T-cell (primary cell): ENCODE data around the gene CROCC2. TPM values are rescaled to one million over a fixed set of nuclear protein-coding genes. Genes with fewer than 3 reads are reported as not detected.

Source experiments
- ATAC-seq, 4 experiments: fragments of 200-7000 bp in 3 of 4; fragments of 150-1000 bp in 1 of 4; cut with Tn5 transposase; replicated peaks in 1 of 4; 1 replicate in 3 of 4; 2 replicates in 1 of 4; pipeline ENCODE4 v1.10.0; 2021; ENCODE audit warnings: moderate library complexity in 3 of 4, mild to moderate bottlenecking in 2 of 4, moderate number of reproducible peaks in 1 of 4
- CTCF ChIA-PET, 2 donors: fragments of 300-600 bp; sonication (Branson Sonifier 250); formaldehyde crosslinking; loops; one replicate each; lab custom pipeline; 2022; ENCODE audit warnings: antibody characterized with exemption in 2 of 2; lab: Charles Lee
- POLR2A ChIA-PET, 2 donors: fragments of 300-600 bp; sonication (Branson Sonifier 250); formaldehyde crosslinking; loops; one replicate each; lab custom pipeline; 2022; ENCODE audit warnings: antibody characterized with exemption in 2 of 2; lab: Charles Lee
- DNase-seq, 35 experiments: peaks; one replicate each; pipeline versions ENCODE4 v3.0.0 to v3.0.0-alpha.2; 2013 to 2023
- H3K27ac ChIP-seq: one replicate; pipeline ENCODE4 v1.5.1; 2013; ENCODE audit warnings: low read length
- H3K27me3 ChIP-seq, 2 experiments: replicated peaks in 1 of 2; 1 replicate in 1 of 2; 2 replicates in 1 of 2; pipeline versions ENCODE4 v1.6.1 to v1.7.0; 2013; ENCODE audit warnings: low read length in 1 of 2, mixed read lengths in 1 of 2; ENCODE audit not compliant: control insufficient read depth in 2 of 2, insufficient read depth in 2 of 2; ENCODE audit errors: extremely low read depth in 1 of 2
- H3K36me3 ChIP-seq, 2 donors: 1 replicate in 1 of 2; 2 replicates in 1 of 2; pipeline versions ENCODE4 v1.6.1 to v1.7.0; 2013; ENCODE audit warnings: low read length in 1 of 2; ENCODE audit not compliant: control insufficient read depth in 2 of 2, insufficient read depth in 1 of 2; ENCODE audit errors: extremely low read depth in 1 of 2
- H3K4me1 ChIP-seq, 2 experiments: 1 replicate in 1 of 2; 2 replicates in 1 of 2; pipeline versions ENCODE4 v1.6.1 to v1.7.0; 2013; ENCODE audit warnings: low read length in 2 of 2, mixed read lengths in 1 of 2; ENCODE audit not compliant: insufficient read depth in 2 of 2, control insufficient read depth in 1 of 2; ENCODE audit errors: extremely low read depth in 1 of 2
- H3K4me3 ChIP-seq, 2 donors: 1 replicate in 1 of 2; 2 replicates in 1 of 2; pipeline versions ENCODE4 v1.5.1 to v1.7.0; 2013; ENCODE audit warnings: mild to moderate bottlenecking in 2 of 2, low read length in 1 of 2, moderate library complexity in 1 of 2; ENCODE audit not compliant: control insufficient read depth in 1 of 2; ENCODE audit errors: extremely low read depth in 1 of 2
- H3K9me3 ChIP-seq: 2 replicates; pipeline ENCODE4 v1.7.0; 2013
- H3K27ac Mint-ChIP-seq, 2 donors: one replicate each; pipeline ENCODE4 v1.8.0; 2020 to 2021; ENCODE audit warnings: mild to moderate bottlenecking in 2 of 2, mixed read lengths in 2 of 2
- H3K27me3 Mint-ChIP-seq, 2 donors: one replicate each; pipeline ENCODE4 v1.8.0; 2021 to 2022; ENCODE audit warnings: mixed read lengths in 2 of 2
- H3K36me3 Mint-ChIP-seq: one replicate; pipeline ENCODE4 v1.8.0; 2021; ENCODE audit warnings: mixed read lengths
- H3K4me1 Mint-ChIP-seq, 3 donors: one replicate each; pipeline ENCODE4 v1.8.0; 2020 to 2022; ENCODE audit warnings: mixed read lengths in 3 of 3, mild to moderate bottlenecking in 1 of 3
- H3K4me3 Mint-ChIP-seq, 3 donors: one replicate each; pipeline ENCODE4 v1.8.0; 2020 to 2022; ENCODE audit warnings: mild to moderate bottlenecking in 3 of 3, mixed read lengths in 3 of 3, moderate library complexity in 3 of 3
- H3K9me3 Mint-ChIP-seq, 3 donors: one replicate each; pipeline ENCODE4 v1.8.0; 2020 to 2022; ENCODE audit warnings: mixed read lengths in 3 of 3
- WGBS: methylation state at CpG from one replicate; pipeline ENCODE4 v1.1.5; 2013; ENCODE audit warnings: missing lambda C conversion rate; ENCODE audit not compliant: insufficient coverage; 5-methylcytosine and 5-hydroxymethylcytosine counted together
- total RNA-seq, 35 experiments: library from RNA in 6 of 35; stranded (reverse) in 6 of 35; fragments of 120-200 nt in 1 of 35; gene quantifications; one replicate each; pipeline versions ENCODE4 v1.2.1 to v1.2.4 and lab custom pipeline; 2013 to 2026

CROCC2 gene
- total RNA-seq, 5 donors from 2014 or later (not counting 1 experiment from before 2014, with no cell fraction given) = not detected

DNA sequence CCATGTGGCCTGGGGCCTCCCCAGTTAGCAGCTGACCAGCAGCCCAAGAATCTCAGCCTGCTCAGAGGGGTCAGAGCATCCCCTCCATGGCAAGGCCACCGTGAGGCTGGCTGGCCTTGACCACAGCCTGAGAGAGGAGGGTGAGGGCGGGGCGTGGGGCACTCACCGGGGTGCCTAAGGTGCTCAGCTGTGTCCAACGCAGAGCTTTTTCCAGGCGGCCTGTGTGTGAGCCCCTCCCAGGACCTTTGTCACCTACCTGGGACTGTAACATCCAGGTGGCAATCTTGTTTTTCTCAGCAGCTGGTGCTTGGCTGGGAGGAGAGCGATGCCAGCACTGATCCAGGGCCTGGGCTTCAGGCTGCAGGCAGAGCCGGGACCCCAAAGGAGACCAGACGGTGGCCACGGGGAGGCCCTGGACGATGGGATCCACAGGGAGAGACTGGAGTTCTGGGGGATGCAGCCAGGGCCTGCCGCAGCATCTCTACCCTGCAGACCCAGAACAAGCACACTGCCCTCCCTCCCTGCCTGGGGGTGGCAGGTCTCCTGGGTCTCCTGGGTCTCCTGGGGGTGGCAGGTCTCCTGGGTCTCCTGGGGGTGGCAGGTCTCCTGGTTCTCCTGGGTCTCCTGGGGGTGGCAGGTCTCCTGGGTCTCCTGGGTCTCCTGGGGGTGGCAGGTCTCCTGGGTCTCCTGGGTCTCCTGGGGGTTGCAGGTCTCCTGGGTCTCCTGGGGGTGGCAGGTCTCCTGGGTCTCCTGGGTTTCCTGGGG lies 104.6 kb downstream of the CROCC2 start:
- ATAC-seq (no peak), DNase-seq (peak in 2 of 35 experiments; percentile 5 to 14)
- H3K4me1 Mint-ChIP-seq = peaks cover 43 to 52% (median 45%) of the 10 kb centered on the region in 3 donors
- peaks cover 0 to 43% of the 10 kb centered on the region in 2 experiments for H3K27me3 ChIP-seq
- no peaks in the 10 kb centered on the region for H3K36me3 ChIP-seq
- 86% methylated on average over 8 of the region's 12 CpGs for WGBS
- CTCF ChIA-PET = interaction anchor here in 1 of 2 donors (1.6 kb wide), 1 partner anchor 67 kb away, joined by 4 read pairs; no protein-coding TSS in a partner anchor
- peak overlapping the region; percentile 27 to 50 for H3K4me3 ChIP-seq
- H3K9me3 Mint-ChIP-seq = peaks cover under 1 to 6% (median 6%) of the 10 kb centered on the region in 3 donors
- peak overlapping the region in 1 of 3 donors; percentile 76 for H3K4me3 Mint-ChIP-seq
- peaks cover 0 to 13% of the 10 kb centered on the region in 2 donors for H3K27me3 Mint-ChIP-seq
- peaks cover 1% of the 10 kb centered on the region for H3K36me3 Mint-ChIP-seq
- H3K27ac Mint-ChIP-seq = peak overlapping the region; percentile 59 to 91
- H3K9me3 ChIP-seq = no peaks in the 10 kb centered on the region
- H3K27ac ChIP-seq = no peak overlapping the region
- POLR2A ChIA-PET = no interaction called here
- H3K4me1 ChIP-seq = peaks cover 31 to 56% of the 10 kb centered on the region in 2 experiments

DNA sequence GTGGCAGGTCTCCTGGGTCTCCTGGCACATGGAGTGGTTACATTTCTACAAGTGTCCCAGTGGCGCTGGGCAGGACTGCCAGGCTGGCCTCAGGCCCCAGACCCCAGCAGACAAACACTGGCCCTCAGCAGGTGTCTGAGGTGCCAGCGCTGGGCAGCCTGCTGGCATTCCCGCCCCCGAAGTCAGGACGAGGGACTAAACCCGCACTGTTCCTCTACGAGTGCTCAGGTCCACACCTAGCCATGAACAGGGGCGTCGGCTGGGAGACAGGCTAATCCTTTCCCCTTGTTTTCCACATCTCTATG lies 105.1 kb downstream of the CROCC2 start:
- Histone ChIP-seq H3K27me3 (peaks cover 0 to 43% of the 10 kb centered on the region in 2 experiments), H3K36me3 (no peaks in the 10 kb centered on the region), H3K4me3 (no peak overlapping the region), H3K27ac (no peak overlapping the region), H3K9me3 (no peaks in the 10 kb centered on the region), H3K4me1 (peaks cover 31 to 56% of the 10 kb centered on the region in 2 experiments)
- CTCF ChIA-PET = no interaction called here
- H3K9me3 Mint-ChIP-seq = peaks cover 0 to 2% (median under 1%) of the 10 kb centered on the region in 3 donors
- POLR2A ChIA-PET = no interaction called here
- ATAC-seq = no peak
- WGBS = 100% methylated on average over 1 of the region's 9 CpGs
- peak in 2 of 35 experiments; percentile 5 to 13 for DNase-seq
- peak overlapping the region in 1 of 2 donors; percentile 64 for H3K27ac Mint-ChIP-seq
- H3K27me3 Mint-ChIP-seq = peaks cover 0 to 13% of the 10 kb centered on the region in 2 donors
- no peaks in the 10 kb centered on the region for H3K36me3 Mint-ChIP-seq
- peak overlapping the region in 1 of 3 donors; percentile 51 for H3K4me3 Mint-ChIP-seq
- H3K4me1 Mint-ChIP-seq = peaks cover 42 to 51% (median 43%) of the 10 kb centered on the region in 3 donors

DNA sequence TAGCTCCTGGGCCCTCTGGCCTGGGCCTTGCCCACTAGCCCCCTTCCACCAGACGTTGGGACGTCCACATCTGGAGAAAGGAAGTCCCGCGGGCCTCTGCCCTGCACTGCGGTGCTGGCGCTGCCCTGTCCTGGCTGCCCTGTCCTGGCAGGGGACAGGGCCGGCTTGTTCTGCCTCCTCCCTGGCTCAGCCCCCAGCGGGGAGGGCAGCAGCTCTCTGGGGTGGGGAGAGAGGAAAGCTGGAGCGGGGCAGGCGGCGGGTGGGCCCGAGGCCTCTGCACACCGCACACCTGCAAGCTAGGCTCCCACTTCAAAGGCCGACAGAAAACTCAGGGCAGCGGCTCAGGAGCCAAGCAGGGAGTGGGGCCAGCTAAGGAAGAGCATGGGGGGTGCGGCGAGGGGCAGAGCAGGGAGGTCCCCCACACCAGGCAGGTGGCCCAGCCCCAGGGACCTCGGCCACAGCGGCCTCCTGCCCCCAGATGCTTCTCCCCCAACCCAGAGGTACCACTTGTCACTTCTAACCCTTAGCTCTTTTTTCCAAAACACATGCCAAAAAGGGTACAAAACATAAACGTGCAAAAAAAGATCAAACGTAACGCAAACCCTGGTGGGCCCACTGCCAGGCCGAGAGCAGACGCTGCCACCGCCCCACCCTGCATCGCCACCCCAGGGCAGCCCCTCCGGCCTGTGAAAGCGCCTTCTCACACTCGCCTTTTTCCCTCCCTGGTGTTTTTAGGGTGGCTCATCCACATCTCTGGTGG lies 105.8 kb downstream of the CROCC2 start:
- WGBS = 34% methylated on average over 26 of the region's 29 CpGs
- H3K4me3 Mint-ChIP-seq = peak overlapping the region in 1 of 3 donors; percentile 51
- peak overlapping the region; percentile 57 to 83 for H3K27ac Mint-ChIP-seq

DNA sequence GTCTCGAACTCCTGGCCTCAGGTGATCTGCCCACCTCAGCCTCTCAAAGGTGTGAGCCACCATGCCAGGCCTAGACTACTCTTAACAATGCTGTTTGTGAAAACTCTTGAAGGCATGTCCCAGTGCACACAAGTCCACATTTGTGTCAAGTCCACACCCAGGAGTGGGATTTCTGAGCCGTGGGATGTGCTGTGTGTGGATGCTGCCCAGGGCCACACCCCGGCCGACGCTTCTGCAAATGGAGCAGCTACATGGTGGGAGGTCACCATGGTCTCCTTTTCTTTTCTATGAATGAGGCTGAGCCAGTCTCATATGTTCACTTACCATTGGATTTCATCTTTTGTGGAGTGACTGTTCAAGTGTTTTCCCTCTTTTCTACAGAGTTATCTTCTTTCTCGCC lies 108.1 kb downstream of the CROCC2 start:
- POLR2A ChIA-PET = interaction anchor here in 1 of 2 donors (0.7 kb wide), 1 partner anchor 695 kb away, joined by 5 read pairs; no protein-coding TSS in a partner anchor
- no peak overlapping the region for H3K4me3 ChIP-seq
- peak in 2 of 35 experiments; percentile 0 to 6 for DNase-seq

More for the DNA sequence above, 105.8 kb downstream of the CROCC2 start:
- Histone ChIP-seq H3K9me3 (no peaks in the 10 kb centered on the region), H3K36me3 (no peaks in the 10 kb centered on the region), H3K4me1 (peaks cover 30 to 53% of the 10 kb centered on the region in 2 experiments), H3K27me3 (peaks cover 0 to 43% of the 10 kb centered on the region in 2 experiments), H3K27ac (no peak overlapping the region), H3K4me3 (no peak overlapping the region)
- ATAC-seq (peak in 3 of 4 experiments; percentile 23 to 43 (median 37)), DNase-seq (peak in 4 of 35 experiments; percentile 17 to 60 (median 34))
- ChIA-PET CTCF (interaction anchor here in 1 of 2 donors (0.6 kb wide), 1 partner anchor 62 kb away, joined by 3 read pairs; no protein-coding TSS in a partner anchor), POLR2A (no interaction called here)
- no peaks in the 10 kb centered on the region for H3K36me3 Mint-ChIP-seq
- peaks cover 36 to 44% (median 36%) of the 10 kb centered on the region in 3 donors for H3K4me1 Mint-ChIP-seq
- peaks cover 0 to 12% of the 10 kb centered on the region in 2 donors for H3K27me3 Mint-ChIP-seq
- peaks cover 0 to 2% (median 0%) of the 10 kb centered on the region in 3 donors for H3K9me3 Mint-ChIP-seq

DNA sequence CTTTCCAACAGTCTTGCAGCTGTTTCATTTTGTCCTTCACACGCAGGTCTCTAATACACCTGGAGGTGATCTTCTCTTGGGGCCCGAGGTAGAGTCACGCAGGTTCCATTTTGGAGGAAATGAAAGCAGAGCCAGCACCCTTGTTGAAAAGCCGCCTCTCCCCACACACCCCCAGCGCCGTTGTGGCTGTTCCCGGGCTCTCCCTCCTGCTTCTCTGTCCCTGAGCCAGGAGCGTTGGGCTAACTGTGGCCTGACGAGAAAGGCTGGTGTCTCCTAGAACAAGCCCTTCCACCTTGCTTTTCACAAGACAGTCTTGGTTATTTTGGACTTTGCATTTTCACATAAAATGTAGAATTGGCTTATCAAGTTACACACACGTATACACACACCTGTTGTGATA lies 108.6 kb downstream of the CROCC2 start:
- Histone ChIP-seq H3K9me3 (no peaks in the 10 kb centered on the region), H3K4me1 (peaks cover 19 to 32% of the 10 kb centered on the region in 2 experiments), H3K27ac (no peak overlapping the region), H3K4me3 (no peak overlapping the region), H3K36me3 (no peaks in the 10 kb centered on the region), H3K27me3 (peaks cover 0 to 24% of the 10 kb centered on the region in 2 experiments)
- peaks cover 18 to 22% (median 19%) of the 10 kb centered on the region in 3 donors for H3K4me1 Mint-ChIP-seq
- peaks cover 0 to 2% (median 0%) of the 10 kb centered on the region in 3 donors for H3K9me3 Mint-ChIP-seq
- no peak overlapping the region for H3K4me3 Mint-ChIP-seq
- DNase-seq (no peak), ATAC-seq (no peak)
- H3K27me3 Mint-ChIP-seq = peaks cover 0 to 5% of the 10 kb centered on the region in 2 donors
- no peak overlapping the region for H3K27ac Mint-ChIP-seq
- ChIA-PET POLR2A (no interaction called here), CTCF (no interaction called here)
- no peaks in the 10 kb centered on the region for H3K36me3 Mint-ChIP-seq
- 92% methylated on average over 4 of the region's 10 CpGs for WGBS

More for the DNA sequence above, 108.1 kb downstream of the CROCC2 start:
- no peaks in the 10 kb centered on the region for H3K9me3 ChIP-seq
- Mint-ChIP-seq H3K27ac (no peak overlapping the region), H3K4me3 (no peak overlapping the region), H3K4me1 (peaks cover 24 to 27% (median 25%) of the 10 kb centered on the region in 3 donors), H3K9me3 (peaks cover 0 to 2% (median 0%) of the 10 kb centered on the region in 3 donors), H3K27me3 (peaks cover 0 to 6% of the 10 kb centered on the region in 2 donors), H3K36me3 (no peaks in the 10 kb centered on the region)
- CTCF ChIA-PET = no interaction called here
- no peak for ATAC-seq
- H3K27me3 ChIP-seq = peaks cover 0 to 29% of the 10 kb centered on the region in 2 experiments
- no peaks in the 10 kb centered on the region for H3K36me3 ChIP-seq
- H3K4me1 ChIP-seq = peaks cover 23 to 37% of the 10 kb centered on the region in 2 experiments
- 100% methylated on average over 1 of the region's 6 CpGs for WGBS
- H3K27ac ChIP-seq = no peak overlapping the region

DNA sequence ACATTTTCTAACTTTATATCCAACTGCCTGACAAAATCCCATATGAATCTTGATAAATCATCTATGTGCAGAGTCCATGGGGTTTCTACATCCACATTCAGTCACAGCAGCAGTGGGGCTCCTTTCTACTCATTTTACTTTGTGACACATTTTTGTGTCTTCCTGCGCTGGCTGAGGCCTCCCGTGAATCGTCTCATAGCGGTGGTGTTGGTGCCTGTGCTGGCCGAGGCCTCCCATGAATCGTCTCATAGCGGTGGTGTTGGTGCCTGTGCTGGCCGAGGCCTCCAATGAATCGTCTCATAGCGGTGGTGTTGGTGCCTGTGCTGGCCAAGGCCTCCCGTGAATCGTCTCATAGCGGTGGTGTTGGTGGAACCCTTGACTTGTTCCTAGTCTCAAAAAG lies 109.3 kb downstream of the CROCC2 start:
- H3K27me3 Mint-ChIP-seq = peaks cover 0 to 5% of the 10 kb centered on the region in 2 donors
- H3K4me3 ChIP-seq = no peak overlapping the region
- H3K4me1 Mint-ChIP-seq = peaks cover 12 to 15% (median 14%) of the 10 kb centered on the region in 3 donors
- CTCF ChIA-PET = no interaction called here
- POLR2A ChIA-PET = no interaction called here
- H3K4me3 Mint-ChIP-seq = no peak overlapping the region
- no peaks in the 10 kb centered on the region for H3K36me3 Mint-ChIP-seq
- no peak overlapping the region for H3K27ac ChIP-seq
- DNase-seq (peak in 1 of 35 experiments; percentile 6), ATAC-seq (no peak)
- peaks cover 0 to 2% (median 0%) of the 10 kb centered on the region in 3 donors for H3K9me3 Mint-ChIP-seq
- H3K4me1 ChIP-seq = peaks cover 15 to 25% of the 10 kb centered on the region in 2 experiments
- no peak overlapping the region for H3K27ac Mint-ChIP-seq
- H3K9me3 ChIP-seq = no peaks in the 10 kb centered on the region
- WGBS = 92% methylated on average over 13 of the region's 13 CpGs
- no peaks in the 10 kb centered on the region for H3K36me3 ChIP-seq
- H3K27me3 ChIP-seq = peaks cover 0 to 18% of the 10 kb centered on the region in 2 experiments
